HT1080 (cell line): ENCODE data around the gene RPS6KB2. TPM values are rescaled to one million over a fixed set of nuclear protein-coding genes. Genes with fewer than 3 reads are reported as not detected.
"Not testable (repeated sequence)": the region's sequence is repeated elsewhere in the genome, so short reads cannot be mapped to it uniquely, and the experiment has no call there.

ENCODE experiments used
- DNase-seq: peaks from one replicate; pipeline ENCODE4 v3.0.0-alpha.2; 2015; ENCODE audit warnings: low read depth
- total RNA-seq: library from RNA; depleted of rRNA; stranded (reverse); fragments of >200 nt; shearing (Covaris generic); gene quantifications from 2 replicates; pipeline ENCODE4 v1.2.3, GENCODE V29; 2014

Gene RPS6KB2
- total RNA-seq, 1 experiment from 2014 or later = 52.7 TPM

DNA sequence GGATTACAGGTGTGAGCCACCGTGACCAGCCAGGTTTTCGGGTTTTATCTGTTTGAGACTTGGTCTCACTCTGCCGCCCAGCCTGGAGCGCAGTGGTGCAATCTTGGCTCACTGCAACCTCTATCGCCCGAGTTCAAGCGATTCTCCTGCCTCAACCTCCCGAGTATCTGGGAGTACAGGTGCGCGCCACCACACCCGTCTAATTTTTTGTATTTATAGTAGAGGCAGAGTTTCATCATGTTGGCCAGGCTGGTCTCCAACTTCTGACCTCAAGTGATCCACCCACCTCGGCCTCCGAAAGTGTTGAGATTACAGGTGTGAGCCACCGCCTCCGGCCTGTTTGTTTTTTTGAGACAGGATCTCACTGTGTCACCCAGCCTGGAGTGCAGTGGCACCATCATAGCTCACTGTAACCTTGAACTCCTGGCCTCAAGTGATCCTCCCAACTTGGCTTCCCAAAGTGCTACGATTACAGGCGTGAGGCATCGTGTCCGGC lies 882 bp upstream of the RPS6KB2 start:
- DNase-seq = not testable (repeated sequence)

DNA sequence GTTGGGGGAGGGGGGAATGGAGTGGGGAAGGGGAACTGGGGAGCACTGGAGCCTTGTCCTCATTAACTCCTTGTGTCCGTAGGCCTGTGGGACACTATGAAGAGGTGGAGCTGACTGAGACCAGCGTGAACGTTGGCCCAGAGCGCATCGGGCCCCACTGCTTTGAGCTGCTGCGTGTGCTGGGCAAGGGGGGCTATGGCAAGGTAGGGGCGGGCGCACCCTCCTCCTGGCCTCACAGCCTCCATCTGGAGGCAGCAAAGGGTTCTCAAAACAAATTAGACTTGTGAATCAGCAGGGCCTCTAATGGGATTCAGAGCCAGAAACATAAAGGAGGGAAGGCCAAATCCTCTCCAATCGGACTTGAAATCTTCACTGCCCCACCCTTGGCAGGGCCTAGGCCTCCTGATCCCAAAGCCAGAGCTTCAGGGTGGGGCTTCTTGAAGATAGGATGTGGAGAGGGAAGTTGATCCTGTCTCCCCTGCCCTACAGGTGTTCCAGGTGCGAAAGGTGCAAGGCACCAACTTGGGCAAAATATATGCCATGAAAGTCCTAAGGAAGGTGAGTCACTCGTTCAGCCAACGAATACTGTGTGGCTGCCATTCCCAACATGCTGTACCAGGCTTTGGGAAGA lies 859 bp downstream of the RPS6KB2 start:
- DNase-seq = no peak

DNA sequence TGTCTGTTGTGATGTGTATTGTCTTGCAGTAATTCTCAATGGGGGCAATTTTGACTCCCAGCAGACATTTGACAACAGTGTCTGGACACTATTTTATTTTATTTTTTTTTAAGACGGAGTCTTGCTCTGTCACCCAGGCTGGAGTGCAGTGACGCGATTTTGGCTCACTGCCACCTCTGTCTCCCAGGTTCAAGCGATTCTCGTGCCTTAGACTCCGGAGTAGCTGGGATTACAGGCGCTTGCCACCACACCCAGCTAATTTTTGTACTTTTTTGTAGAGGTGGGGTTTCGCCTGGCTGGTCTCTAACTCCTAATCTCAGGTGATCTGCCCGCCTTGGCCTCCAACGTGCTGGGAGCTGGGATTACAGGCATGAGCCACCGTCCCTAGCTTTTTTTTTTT lies 1.4 kb downstream of the RPS6KB2 start:
- no peak for DNase-seq

DNA sequence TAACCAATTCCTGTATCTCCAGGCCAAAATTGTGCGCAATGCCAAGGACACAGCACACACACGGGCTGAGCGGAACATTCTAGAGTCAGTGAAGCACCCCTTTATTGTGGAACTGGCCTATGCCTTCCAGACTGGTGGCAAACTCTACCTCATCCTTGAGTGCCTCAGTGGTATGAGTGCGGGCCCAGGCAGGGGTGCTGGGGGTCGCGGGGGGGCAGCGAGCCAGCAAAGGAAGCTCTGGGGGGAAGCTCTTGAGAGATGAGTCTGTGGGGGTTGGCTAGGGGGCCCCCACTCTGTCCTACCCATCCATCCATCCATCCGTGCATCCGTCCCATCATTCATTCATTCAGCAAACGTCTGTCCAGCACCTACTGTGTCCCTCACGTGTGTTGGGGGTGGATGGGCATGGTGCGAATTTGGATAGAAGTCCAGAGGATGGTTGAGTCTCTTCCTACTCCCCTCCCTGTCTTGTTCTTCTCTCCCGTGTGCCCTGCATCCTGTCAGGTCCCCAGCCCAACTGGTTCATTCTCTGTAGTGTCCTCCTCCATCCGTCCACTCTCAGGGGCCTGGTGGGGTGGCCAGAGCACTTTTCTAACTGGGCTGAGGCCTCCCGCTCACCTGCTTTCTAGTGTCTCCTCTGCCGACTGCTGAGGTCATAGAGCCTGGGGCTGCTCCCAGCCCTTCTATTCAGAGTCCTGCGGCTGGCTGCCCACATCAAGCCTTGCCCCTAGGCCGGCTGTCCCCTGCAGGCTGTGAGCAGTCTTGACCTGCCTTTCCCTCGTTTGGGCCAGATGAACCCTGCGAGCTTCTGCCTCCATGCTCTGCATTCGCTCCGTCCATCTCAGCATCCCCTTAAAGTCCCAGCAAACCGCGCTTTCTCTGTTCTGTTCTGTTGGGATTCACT lies 3.3 kb downstream of the RPS6KB2 start:
- DNase-seq = no peak

DNA sequence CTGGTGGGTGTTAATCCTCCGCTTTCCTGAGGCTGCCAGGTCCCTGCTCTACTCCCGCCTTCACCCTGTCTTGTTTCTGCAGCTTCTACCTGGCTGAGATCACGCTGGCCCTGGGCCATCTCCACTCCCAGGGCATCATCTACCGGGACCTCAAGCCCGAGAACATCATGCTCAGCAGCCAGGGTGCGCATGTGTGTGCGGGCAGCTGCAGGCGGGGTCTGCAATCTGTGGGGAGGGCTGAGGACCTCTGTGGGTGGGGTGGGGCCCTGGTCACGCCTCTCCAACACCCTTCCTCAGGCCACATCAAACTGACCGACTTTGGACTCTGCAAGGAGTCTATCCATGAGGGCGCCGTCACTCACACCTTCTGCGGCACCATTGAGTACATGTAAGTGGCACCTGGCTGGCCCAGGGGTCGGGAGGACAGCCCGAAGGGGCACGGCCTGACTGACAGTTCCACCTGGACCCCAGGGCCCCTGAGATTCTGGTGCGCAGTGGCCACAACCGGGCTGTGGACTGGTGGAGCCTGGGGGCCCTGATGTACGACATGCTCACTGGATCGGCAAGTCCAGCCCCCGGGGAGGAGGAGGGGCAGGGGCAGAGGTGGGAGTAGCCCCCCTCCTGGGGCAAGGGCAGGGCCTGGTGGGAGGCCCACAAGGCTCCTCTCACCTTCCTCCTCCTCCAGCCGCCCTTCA lies 4.5 kb downstream of the RPS6KB2 start:
- no peak for DNase-seq

DNA sequence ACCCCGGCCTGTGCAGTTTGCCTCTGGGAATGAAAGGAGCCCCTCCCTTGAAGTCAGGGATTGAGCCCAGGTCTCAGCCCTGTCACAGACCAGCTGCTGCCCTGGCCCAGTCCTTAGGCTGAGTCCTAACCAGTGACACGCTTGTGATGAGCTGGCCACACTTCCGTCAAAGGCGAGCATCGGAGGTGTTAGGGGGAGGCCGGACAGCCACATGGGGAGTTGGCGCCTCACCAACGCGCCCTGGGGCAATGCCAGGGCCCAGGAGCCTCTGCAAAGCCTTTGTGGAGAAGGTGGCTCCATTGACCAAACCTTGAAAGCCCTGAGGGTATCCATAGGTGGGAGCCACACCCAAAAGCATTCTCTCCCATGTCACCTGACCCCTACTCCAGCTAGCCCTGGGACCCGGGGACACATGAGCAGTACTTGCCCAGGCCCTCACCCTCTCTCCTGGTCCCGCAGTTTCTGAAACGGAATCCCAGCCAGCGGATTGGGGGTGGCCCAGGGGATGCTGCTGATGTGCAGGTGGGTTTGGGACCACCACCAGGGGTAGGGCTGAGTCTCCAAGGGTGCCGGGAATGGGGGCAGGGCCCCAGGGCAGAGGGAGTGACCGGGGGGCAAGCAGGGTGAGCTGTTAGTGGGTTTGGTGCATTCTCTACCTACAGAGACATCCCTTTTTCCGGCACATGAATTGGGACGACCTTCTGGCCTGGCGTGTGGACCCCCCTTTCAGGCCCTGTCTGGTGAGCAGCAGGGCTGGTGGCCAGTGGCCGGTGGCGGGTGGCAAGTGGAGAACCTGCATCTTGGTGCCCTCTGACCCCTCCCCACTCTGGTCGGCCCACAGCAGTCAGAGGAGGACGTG lies 5.5 kb downstream of the RPS6KB2 start:
- DNase-seq = no peak

DNA sequence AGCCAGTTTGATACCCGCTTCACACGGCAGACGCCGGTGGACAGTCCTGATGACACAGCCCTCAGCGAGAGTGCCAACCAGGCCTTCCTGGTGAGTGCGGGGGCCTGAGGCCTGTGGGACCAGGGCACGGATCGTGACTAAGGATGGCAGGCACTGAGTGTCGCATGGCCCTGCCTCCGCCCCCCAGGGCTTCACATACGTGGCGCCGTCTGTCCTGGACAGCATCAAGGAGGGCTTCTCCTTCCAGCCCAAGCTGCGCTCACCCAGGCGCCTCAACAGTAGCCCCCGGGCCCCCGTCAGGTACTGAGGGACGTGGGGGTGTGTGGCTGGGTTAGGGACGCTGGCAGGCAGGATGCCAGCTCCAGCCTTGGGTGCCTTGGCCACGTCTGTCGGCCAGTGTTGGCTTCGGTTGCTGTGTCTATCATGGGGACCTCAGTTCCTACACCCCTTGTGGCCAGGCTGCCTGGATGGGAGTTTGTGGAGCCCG lies 6.1 kb downstream of the RPS6KB2 start:
- DNase-seq = no peak

DNA sequence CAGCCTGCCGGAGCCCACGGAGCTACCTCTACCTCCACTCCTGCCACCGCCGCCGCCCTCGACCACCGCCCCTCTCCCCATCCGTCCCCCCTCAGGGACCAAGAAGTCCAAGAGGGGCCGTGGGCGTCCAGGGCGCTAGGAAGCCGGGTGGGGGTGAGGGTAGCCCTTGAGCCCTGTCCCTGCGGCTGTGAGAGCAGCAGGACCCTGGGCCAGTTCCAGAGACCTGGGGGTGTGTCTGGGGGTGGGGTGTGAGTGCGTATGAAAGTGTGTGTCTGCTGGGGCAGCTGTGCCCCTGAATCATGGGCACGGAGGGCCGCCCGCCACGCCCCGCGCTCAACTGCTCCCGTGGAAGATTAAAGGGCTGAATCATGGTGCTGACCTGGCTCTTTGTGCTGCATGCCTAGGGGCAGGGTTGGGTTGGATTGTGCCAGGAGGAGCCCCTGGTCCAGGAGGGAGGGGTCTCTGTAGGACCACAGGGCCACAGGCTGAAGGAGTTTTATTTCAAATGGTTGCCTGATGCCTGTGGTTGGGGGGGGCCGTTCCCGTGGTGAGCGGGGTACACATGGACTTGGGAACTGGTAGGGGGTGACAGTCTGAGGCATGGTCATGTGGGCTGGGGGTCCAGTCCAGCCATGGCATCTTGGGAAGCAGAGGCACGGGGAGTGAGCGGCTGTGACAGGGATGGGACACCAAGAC lies 6.9 kb downstream of the RPS6KB2 start:
- no peak for DNase-seq

DNA sequence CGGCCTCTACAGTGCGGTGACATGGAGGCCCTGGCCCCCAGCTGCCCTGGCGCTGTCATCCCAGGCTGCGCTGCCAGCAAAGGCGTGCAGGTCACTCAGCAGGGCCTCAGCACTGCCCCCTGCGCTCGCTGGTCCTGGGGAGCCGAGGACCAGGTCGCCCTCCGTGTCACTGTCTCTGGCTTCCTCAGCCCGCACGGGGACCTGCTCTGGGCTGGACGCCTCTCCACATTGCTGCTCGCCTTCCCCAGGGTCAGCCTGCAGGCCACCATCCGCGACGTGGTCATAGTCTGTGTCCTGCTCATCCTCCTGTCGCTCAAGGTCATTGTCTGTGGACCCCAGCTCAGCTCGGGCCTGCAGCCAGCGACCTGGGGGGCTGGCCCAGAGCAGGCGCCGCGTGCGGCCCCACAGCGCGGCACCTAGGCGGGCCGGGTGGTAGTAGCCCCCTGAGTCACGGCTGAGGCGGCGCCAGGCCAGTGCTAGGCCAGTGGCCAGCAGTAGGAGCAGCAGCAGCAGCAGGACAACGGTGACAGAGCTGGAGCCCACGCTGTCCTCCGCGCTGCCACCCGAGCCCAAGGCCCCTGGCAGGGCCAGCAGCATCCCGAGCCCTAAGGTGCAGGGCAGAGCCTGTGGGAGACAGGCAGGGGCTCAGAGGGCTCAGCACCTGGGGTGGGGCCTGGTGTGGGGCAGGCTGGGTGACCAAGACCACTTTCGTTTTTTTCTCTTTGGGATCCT lies 7.6 kb downstream of the RPS6KB2 start:
- no peak for DNase-seq

DNA sequence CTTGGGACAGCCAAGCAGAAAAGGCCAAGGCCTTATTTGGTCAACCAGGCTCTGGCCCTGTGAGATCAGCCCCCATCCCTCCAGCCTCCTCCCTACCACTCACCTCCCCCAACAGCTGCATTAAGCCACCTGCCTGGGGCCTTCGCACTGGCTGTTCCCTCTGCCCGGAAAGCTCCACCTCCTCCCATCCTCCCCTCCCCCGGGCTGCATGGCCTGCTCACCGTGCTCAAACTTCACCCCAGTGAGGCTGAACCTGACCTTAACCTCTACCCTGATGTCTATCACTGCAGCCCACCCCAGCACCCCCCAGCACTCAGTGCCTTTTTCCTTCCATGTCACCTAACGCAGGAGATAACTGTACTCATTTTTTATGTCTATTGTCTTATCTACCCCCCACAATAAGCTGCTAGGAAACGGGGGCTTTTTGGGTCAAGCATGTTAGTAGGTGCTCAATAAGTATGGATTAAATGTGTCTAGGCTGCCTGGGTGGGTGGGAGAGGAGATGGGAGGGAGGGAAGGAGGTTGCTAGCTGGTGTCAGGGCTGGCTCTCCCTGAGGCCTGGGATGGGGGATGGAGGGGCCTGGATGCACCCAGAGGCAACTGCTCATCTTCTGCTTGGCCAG lies 8.3 kb downstream of the RPS6KB2 start:
- DNase-seq = no peak

DNA sequence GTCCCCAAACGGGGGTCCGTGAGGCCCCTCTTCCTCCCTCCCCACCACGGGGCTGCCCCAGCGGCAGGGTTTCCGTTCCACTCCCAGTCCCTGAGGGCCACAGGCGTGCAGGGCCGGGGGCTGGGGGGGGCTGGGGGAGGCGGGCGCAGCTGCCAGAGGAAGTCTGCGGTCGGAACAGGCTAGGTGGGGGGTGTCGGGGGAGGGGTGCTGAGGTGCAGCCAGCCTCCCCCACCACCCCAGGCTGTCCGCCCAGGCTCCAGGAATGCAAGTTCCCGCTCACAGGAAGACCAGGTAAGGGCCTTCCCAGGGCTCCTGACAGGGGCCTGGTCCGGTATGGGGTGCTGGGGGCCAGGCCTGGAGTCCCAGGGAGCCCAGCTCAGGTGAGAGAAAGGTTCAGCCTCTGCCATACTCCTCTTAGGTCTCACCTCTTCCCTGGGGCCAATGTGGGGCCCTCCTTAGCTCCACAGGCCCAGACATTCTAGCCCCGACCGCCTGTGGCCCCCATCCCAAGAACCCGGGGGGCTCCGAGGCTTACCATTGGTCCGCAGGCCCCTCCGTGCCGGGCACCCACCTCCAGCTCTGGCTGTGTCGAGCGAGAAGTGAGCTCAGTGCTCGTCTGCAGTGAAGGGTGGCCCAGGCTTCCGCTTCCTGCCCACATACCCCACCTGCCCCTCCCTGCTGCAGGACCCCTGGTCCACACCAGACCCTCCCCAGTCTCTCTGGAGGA lies 9.0 kb downstream of the RPS6KB2 start, which contains the start of gene PTPRCAP:
TSS of gene PTPRCAP (minus strand) at position 601 of the 727 bp plus-strand sequence. CDS start at position 538, 63 bp downstream.
- DNase-seq = no peak

DNA sequence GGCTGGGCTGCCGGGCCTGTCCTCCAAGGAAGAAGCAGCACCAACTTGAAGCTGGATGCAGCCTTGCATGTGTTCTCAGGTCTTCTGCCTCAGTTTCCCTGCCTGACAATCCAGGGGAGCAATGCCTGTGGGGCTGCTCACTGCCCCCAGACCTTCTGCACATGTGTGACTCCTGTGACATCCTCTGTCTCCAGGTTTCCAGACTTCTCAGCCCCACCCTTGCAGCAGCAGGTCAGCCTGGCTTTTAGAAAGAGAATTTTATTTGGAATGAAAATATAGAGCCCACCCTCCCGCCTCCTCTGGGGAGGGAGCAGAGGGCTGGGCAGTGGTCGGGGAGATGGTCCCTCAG lies 9.5 kb downstream of the RPS6KB2 start:
- no peak for DNase-seq

DNA sequence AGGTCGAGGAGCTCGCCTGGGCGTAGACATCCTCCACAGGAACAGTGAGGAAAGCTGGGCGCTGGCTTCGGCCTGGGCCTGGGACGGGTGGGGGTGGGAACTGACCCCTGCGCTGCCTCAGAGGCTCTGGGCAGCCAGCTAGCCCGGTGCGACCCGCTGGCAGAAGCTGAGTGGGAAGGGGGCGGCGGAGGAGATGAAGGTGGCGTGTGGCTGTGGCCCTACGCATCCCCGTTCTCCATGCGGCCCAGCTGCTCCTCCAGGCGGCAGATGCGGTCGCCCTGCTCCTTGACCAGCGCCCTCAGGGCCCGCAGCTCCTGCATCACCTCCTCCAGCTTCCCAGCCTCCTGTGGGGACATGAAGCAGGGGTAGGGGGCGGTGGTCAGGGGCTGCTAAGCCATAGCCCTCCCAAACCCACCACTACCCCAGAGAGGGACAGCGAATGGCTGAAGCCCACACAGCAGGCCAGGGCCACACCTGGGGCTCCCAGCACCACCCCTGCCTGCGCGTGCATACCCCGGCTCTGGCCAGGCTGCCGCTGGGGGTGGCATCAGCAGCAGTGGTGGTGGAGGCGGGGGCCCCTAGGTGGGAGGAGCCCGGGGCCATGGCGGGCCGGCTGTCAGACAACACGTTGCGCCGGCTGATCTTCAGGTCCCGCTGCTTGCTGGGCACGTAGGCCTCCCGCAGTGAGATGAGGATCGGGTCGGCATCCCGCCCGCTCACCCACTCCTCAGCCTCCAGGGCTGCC lies 10.0 kb downstream of the RPS6KB2 start:
- no peak for DNase-seq

DNA sequence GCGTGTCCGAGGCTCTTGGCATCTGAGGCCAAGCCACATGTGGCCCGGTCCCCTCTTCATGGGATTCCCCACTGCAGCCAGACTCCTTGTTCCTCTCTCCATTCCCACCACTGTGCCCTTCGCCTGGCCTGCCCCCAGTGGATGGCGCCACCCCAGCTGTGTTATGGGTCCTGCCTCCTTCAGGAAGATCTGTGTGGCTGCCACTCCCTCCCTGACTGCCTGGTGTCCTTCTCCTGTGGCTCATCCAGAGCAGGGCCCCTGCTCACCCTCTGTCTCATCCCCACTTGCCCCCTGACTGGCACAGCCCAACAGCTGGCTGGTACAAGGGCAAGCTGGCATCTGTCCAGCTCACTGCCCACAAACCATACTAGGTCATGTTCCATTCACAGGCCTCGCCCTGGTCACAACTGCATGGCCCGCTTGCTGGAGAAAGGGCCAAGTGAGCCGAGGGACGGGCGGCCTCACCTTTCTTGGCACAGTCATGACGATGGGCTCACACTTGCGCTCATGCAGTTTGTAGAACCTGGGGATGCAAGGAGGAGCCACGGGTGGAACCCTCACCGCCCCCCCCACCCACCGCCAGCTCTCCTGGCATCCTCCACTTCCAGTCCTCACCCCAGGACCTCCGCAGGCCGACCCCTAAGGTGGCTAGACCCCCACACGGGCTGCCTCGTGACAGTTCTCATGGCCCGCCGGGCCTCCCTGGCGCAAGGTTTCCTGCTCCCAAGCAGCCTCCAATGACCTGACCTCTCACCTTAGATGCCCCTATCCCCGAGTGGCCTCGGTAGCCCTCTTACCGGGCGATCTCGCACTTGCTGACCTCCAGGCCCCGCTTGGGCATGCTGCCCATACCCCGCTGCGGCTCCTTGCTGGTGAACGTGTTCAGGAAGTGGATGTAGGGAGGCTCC lies 11.3 kb downstream of the RPS6KB2 start:
- DNase-seq = peak; percentile 48

DNA sequence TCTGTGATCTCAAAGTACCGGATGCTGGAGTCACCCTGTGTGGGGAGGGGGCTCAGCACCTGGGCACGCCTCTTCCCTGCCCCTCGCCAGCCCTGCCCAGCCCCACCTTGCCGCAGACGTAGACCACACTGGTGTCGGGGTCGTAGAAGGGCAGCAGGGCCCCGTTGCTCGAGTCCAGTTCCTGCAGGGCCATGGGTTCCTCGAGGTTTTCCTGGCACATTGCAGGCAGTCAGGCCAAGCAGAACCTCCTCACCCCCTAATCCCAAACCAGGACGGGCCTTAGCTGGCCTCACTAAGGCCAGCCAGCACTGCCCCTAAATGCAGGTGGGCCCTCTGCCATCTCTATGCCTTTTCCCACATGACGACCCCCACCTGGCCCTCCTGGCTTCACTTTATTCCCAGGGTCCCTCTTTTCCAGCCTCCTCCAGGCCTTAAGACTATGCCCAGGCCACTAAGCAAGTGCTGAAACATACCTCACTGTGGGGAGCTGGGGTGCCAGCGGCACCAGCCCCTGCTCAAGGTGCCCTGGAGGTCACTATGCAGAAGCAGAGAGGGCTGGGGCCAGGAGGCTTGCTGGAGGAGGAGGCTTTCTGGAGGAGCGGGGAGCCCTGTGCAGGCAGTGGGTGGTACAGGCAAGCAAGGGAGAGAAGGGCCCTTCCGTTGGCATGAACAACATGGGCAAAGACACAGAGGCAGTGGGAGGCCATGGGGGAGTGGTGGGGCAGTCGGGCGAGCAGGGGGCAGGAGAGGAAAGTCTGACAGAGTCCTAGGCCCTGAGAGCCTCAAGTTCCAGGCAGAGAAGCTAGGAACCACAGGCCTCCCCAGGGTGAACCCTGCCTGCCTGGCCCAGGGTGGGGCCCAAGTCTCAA lies 12.2 kb downstream of the RPS6KB2 start:
- DNase-seq = no peak
